Mesothelial cell of epicardium (in vitro differentiated cells): Measurements from ENCODE around the gene PFKFB3. TPM values are rescaled to one million over a fixed set of nuclear protein-coding genes. Genes with fewer than 3 reads are reported as not detected.

ENCODE experiments used
- DNase-seq, 2 experiments: peaks; one replicate each; pipeline ENCODE4 v3.0.0; 2021; ENCODE audit warnings: low spot score in 2 of 2; ENCODE audit not compliant: unreplicated experiment in 2 of 2
- H3K27ac Mint-ChIP-seq: 2 replicates; pipeline ENCODE4 v1.8.0; 2021; ENCODE audit warnings: mixed read lengths
- H3K27me3 Mint-ChIP-seq: 2 replicates; pipeline ENCODE4 v1.8.0; 2021; ENCODE audit warnings: low read depth, mixed read lengths
- H3K36me3 Mint-ChIP-seq: 2 replicates; pipeline ENCODE4 v1.8.0; 2021; ENCODE audit warnings: mixed read lengths
- H3K4me1 Mint-ChIP-seq: 2 replicates; pipeline ENCODE4 v1.8.0; 2021; ENCODE audit warnings: mixed read lengths
- H3K4me3 Mint-ChIP-seq: 2 replicates; pipeline ENCODE4 v1.8.0; 2021; ENCODE audit warnings: mild to moderate bottlenecking, moderate library complexity, mixed read lengths
- H3K9me3 Mint-ChIP-seq: 2 replicates; pipeline ENCODE4 v1.8.0; 2021; ENCODE audit warnings: mixed read lengths
- CTCF ChIP-seq: fragments of 200-600 bp; sonication (generic); IDR thresholded peaks from one replicate; pipeline ENCODE4 v1.5.0; 2021; ENCODE audit warnings: antibody characterized with exemption; ENCODE audit not compliant: unreplicated experiment
- total RNA-seq: library from RNA; stranded (reverse); gene quantifications from 3 replicates; pipeline ENCODE4 v1.2.1, GENCODE V29; 2021

The PFKFB3 gene
- total RNA-seq, 1 donor from 2014 or later, result 51.5 TPM

GRCh38 chr10:6300106-6300783 lies 97.5 kb downstream of the PFKFB3 start:
- Mint-ChIP-seq H3K4me1 (peaks cover 39% of the 10 kb centered on the region), H3K4me3 (peak overlapping the region; percentile 6), H3K27me3 (no peaks in the 10 kb centered on the region), H3K36me3 (no peaks in the 10 kb centered on the region), H3K27ac (peak overlapping the region; percentile 50), H3K9me3 (no peaks in the 10 kb centered on the region)
- DNase-seq, result no peak
- no peak for TF ChIP-seq CTCF

- Mint-ChIP-seq H3K27ac (peak overlapping the region; percentile 50), H3K9me3 (no peaks in the 10 kb centered on the region), H3K4me1 (peaks cover 42% of the 10 kb centered on the region), H3K4me3 (no peak overlapping the region), H3K36me3 (no peaks in the 10 kb centered on the region), H3K27me3 (no peaks in the 10 kb centered on the region)
- TF ChIP-seq CTCF, result no peak
- no peak for DNase-seq
Measured at GRCh38 chr10:6300784-6301460, 98.2 kb downstream of the PFKFB3 start.

GRCh38 chr10:6301488-6302075 lies 98.8 kb downstream of the PFKFB3 start:
- peak overlapping the region; percentile 75 for H3K27ac Mint-ChIP-seq
- no peak for TF ChIP-seq CTCF
- H3K36me3 Mint-ChIP-seq, result no peaks in the 10 kb centered on the region
- DNase-seq, result no peak
- H3K4me3 Mint-ChIP-seq, result no peak overlapping the region
- H3K9me3 Mint-ChIP-seq, result peaks cover 2% of the 10 kb centered on the region
- H3K4me1 Mint-ChIP-seq, result peaks cover 41% of the 10 kb centered on the region
- H3K27me3 Mint-ChIP-seq, result no peaks in the 10 kb centered on the region

Other genes with a start within 250 kb of the PFKFB3 start
- not detected in 3 replicates for gene IL15RA, start 225.4 kb upstream of the PFKFB3 start, total RNA-seq
- gene IL2RA, start 140.6 kb upstream of the PFKFB3 start, total RNA-seq, result not detected in 3 replicates
- 108 to 115 TPM (median 112 TPM) in 3 replicates for gene RBM17, start 113.9 kb upstream of the PFKFB3 start, total RNA-seq